ENCODE data around the gene MAPK7. TPM values are rescaled to one million over a fixed set of nuclear protein-coding genes. Genes with fewer than 3 reads are reported as not detected.

The MAPK7 gene
- total and polyA plus RNA-seq, 8 donors: 19.8 to 33.8 (median 24.3) TPM

- no peaks in the 10 kb centered on the region for H3K27me3 ChIP-seq
- H3K4me3 ChIP-seq: no peak overlapping the region
- ATAC-seq (no peak), DNase-seq (no peak)
- intact Hi-C loops (cut with DNase I): no loop called here
- H3K27ac ChIP-seq: no peak overlapping the region
- no peaks in the 10 kb centered on the region for H3K36me3 ChIP-seq
- peaks cover 0 to 7% of the 10 kb centered on the region in 2 donors for H3K4me1 ChIP-seq
- H3K9me3 ChIP-seq: no peaks in the 10 kb centered on the region
- no peak for TF ChIP-seq CTCF (IDR thresholded peaks at IDR 0.05)
Observed at GRCh38 chr17:19405114-19405513, 26.8 kb downstream of the MAPK7 start.

GRCh38 chr17:19407601-19408345 lies 29.5 kb downstream of the MAPK7 start:
- intact Hi-C loops (cut with DNase I): no loop called here
- ATAC-seq: no peak
- Histone ChIP-seq H3K27ac (no peak overlapping the region), H3K27me3 (peaks cover 0 to 12% of the 10 kb centered on the region in 2 donors), H3K36me3 (no peaks in the 10 kb centered on the region), H3K9me3 (no peaks in the 10 kb centered on the region), H3K4me1 (peaks cover 0 to 3% of the 10 kb centered on the region in 2 donors), H3K4me3 (no peak overlapping the region)
- peak in 1 of 4 donors; percentile 22 for DNase-seq
- TF ChIP-seq CTCF (IDR thresholded peaks at IDR 0.05): no peak

- Histone ChIP-seq H3K4me3 (no peak overlapping the region), H3K36me3 (no peaks in the 10 kb centered on the region), H3K9me3 (no peaks in the 10 kb centered on the region), H3K4me1 (peaks cover 0 to 3% of the 10 kb centered on the region in 2 donors), H3K27ac (no peak overlapping the region), H3K27me3 (peaks cover 0 to 12% of the 10 kb centered on the region in 2 donors)
- intact Hi-C loops (cut with DNase I): no loop called here
- DNase-seq (no peak), ATAC-seq (no peak)
- TF ChIP-seq CTCF (IDR thresholded peaks at IDR 0.05): no peak
Observed at GRCh38 chr17:19408346-19408710, 30.0 kb downstream of the MAPK7 start.

GRCh38 chr17:19409066-19409465 lies 30.8 kb downstream of the MAPK7 start:
- H3K36me3 ChIP-seq: no peaks in the 10 kb centered on the region
- peaks cover 0 to 3% of the 10 kb centered on the region in 2 donors for H3K4me1 ChIP-seq
- DNase-seq: no peak
- no peak for TF ChIP-seq CTCF (IDR thresholded peaks at IDR 0.05)
- peaks cover 0 to 12% of the 10 kb centered on the region in 2 donors for H3K27me3 ChIP-seq
- H3K9me3 ChIP-seq: no peaks in the 10 kb centered on the region
- no peak for ATAC-seq
- no peak overlapping the region for H3K4me3 ChIP-seq
- intact Hi-C loops (cut with DNase I): no loop called here
- H3K27ac ChIP-seq: no peak overlapping the region

- H3K4me3 ChIP-seq: no peak overlapping the region
- intact Hi-C loops (cut with DNase I): no loop called here
- no peak overlapping the region for H3K27ac ChIP-seq
- no peak for TF ChIP-seq CTCF (IDR thresholded peaks at IDR 0.05)
- H3K36me3 ChIP-seq: no peaks in the 10 kb centered on the region
- peaks cover 0 to 12% of the 10 kb centered on the region in 2 donors for H3K27me3 ChIP-seq
- DNase-seq (no peak), ATAC-seq (no peak)
- no peaks in the 10 kb centered on the region for H3K9me3 ChIP-seq
- peaks cover 0 to 3% of the 10 kb centered on the region in 2 donors for H3K4me1 ChIP-seq
Observed at GRCh38 chr17:19409509-19409908, 31.2 kb downstream of the MAPK7 start.
